GM20000 (cell line): ENCODE data around the gene PTGDR2.

Source experiments
- DNase-seq: peaks from one replicate; pipeline ENCODE4 v3.0.0; 2012; ENCODE audit warnings: low spot score
- TF ChIP-seq, protein P1 (sequence below): IDR thresholded peaks from 2 replicates; pipeline ENCODE4 v1.5.1; 2012; ENCODE audit warnings: mild to moderate bottlenecking, control low read depth; ENCODE audit errors: extremely low read depth, missing control alignments

Gene PTGDR2

GRCh38 chr11:60854140-60854846 lies 1.5 kb downstream of the PTGDR2 start:
- DNase-seq: no peak
- TF ChIP-seq, protein P1, sequence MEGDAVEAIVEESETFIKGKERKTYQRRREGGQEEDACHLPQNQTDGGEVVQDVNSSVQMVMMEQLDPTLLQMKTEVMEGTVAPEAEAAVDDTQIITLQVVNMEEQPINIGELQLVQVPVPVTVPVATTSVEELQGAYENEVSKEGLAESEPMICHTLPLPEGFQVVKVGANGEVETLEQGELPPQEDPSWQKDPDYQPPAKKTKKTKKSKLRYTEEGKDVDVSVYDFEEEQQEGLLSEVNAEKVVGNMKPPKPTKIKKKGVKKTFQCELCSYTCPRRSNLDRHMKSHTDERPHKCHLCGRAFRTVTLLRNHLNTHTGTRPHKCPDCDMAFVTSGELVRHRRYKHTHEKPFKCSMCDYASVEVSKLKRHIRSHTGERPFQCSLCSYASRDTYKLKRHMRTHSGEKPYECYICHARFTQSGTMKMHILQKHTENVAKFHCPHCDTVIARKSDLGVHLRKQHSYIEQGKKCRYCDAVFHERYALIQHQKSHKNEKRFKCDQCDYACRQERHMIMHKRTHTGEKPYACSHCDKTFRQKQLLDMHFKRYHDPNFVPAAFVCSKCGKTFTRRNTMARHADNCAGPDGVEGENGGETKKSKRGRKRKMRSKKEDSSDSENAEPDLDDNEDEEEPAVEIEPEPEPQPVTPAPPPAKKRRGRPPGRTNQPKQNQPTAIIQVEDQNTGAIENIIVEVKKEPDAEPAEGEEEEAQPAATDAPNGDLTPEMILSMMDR: no peak

- TF ChIP-seq, protein P1: no peak
- no peak for DNase-seq
Observed at GRCh38 chr11:60852982-60853950, 2.5 kb downstream of the PTGDR2 start.

- DNase-seq: no peak
- TF ChIP-seq, protein P1: no peak
Observed at GRCh38 chr11:60852117-60852981, 3.4 kb downstream of the PTGDR2 start.

- DNase-seq: no peak
- TF ChIP-seq, protein P1: no peak
Observed at GRCh38 chr11:60851327-60852104, 4.2 kb downstream of the PTGDR2 start.

- TF ChIP-seq, protein P1: no peak
- no peak for DNase-seq
Observed at GRCh38 chr11:60849641-60850520, 5.9 kb downstream of the PTGDR2 start.

- no peak for DNase-seq
- TF ChIP-seq, protein P1: no peak
Observed at GRCh38 chr11:60848714-60849151, 7.0 kb downstream of the PTGDR2 start.
